PC-9 (cell line): ENCODE measurements around the gene CPLX3. TPM values are rescaled to one million over a fixed set of nuclear protein-coding genes. Genes with fewer than 3 reads are reported as not detected.

ENCODE experiments used
- BruUV-seq: library from RNA; stranded (reverse); fragments of 400-500 nt; replicated peaks from 2 replicates; lab custom pipeline; 2021; lab: Mats Ljungman, UMichigan
- CTCF ChIA-PET: fragments of 300-600 bp; sonication (Branson Sonifier 250); formaldehyde crosslinking; loops from one replicate; lab custom pipeline; 2022; ENCODE audit warnings: antibody characterized with exemption; lab: Charles Lee
- POLR2A ChIA-PET: fragments of 300-600 bp; sonication (Branson Sonifier 250); formaldehyde crosslinking; loops from one replicate; lab custom pipeline; 2022; ENCODE audit warnings: antibody characterized with exemption; ENCODE audit not compliant: unreplicated experiment; lab: Charles Lee
- DNase-seq, 2 experiments: peaks; one replicate each; pipeline versions ENCODE4 v3.0.0 to v3.0.0-alpha.2; 2015 to 2022; ENCODE audit warnings: mixed read lengths in 1 of 2
- H2AFZ ChIP-seq: fragments of 200-600 bp; sonication (generic); 2 replicates; pipeline ENCODE4 v1.8.1; 2017; ENCODE audit warnings: antibody characterized with exemption
- H3F3A ChIP-seq: fragments of 200-600 bp; sonication (generic); 2 replicates; pipeline ENCODE4 v1.8.1; 2017; ENCODE audit warnings: antibody characterized with exemption, mild to moderate bottlenecking, low read depth; ENCODE audit not compliant: insufficient read depth
- H3K27ac ChIP-seq: fragments of 200-600 bp; sonication (generic); 2 replicates; pipeline ENCODE4 v1.6.1; 2016; ENCODE audit warnings: mixed run types
- H3K27me3 ChIP-seq: fragments of 200-600 bp; sonication (generic); 2 replicates; pipeline ENCODE4 v1.6.1; 2016; ENCODE audit warnings: low read depth, mixed run types; ENCODE audit not compliant: insufficient read depth
- H3K36me3 ChIP-seq: fragments of 200-600 bp; sonication (generic); 2 replicates; pipeline ENCODE4 v1.6.1; 2016; ENCODE audit warnings: low read depth, mixed run types
- H3K4me1 ChIP-seq: fragments of 200-600 bp; sonication (generic); replicated peaks from 2 replicates; pipeline ENCODE4 v1.6.1; 2016; ENCODE audit warnings: mixed run types; ENCODE audit not compliant: insufficient read depth
- H3K4me2 ChIP-seq: fragments of 200-600 bp; sonication (generic); 2 replicates; pipeline ENCODE4 v1.6.1; 2017; ENCODE audit warnings: mixed run types
- H3K4me3 ChIP-seq: fragments of 200-600 bp; sonication (generic); 2 replicates; pipeline ENCODE4 v1.6.1; 2016; ENCODE audit warnings: mixed run types
- H3K79me2 ChIP-seq: fragments of 200-600 bp; sonication (generic); 2 replicates; pipeline ENCODE4 v1.6.1; 2017; ENCODE audit warnings: low read depth, mixed run types
- H3K9me2 ChIP-seq: fragments of 200-600 bp; sonication (generic); 2 replicates; pipeline ENCODE4 v1.8.1; 2017; ENCODE audit warnings: mild to moderate bottlenecking; ENCODE audit not compliant: insufficient read depth
- H3K9me3 ChIP-seq: fragments of 200-600 bp; sonication (generic); 2 replicates; pipeline ENCODE4 v1.8.1; 2016; ENCODE audit warnings: low read depth; ENCODE audit not compliant: insufficient read depth
- H4K20me1 ChIP-seq: fragments of 200-600 bp; sonication (generic); 2 replicates; pipeline ENCODE4 v1.8.1; 2017; ENCODE audit not compliant: insufficient read depth
- CTCF ChIP-seq: fragments of 200-600 bp; sonication (generic); conservative IDR thresholded peaks from 2 replicates; pipeline ENCODE4 v1.6.1; 2017; ENCODE audit warnings: mixed run types, antibody characterized with exemption, mild to moderate bottlenecking, moderate library complexity
- EZH2 ChIP-seq: fragments of 200-600 bp; sonication (generic); IDR thresholded peaks from 2 replicates; pipeline ENCODE4 v1.8.0; 2017; ENCODE audit warnings: antibody characterized with exemption, low read depth
- intact Hi-C: fragments of 100-400 bp; cut with micrococcal nuclease; formaldehyde crosslinking; loops from one replicate; pipeline ENCODE4 v1.10.0; 2022; ENCODE audit not compliant: unreplicated experiment
- total RNA-seq: library from RNA; stranded (reverse); gene quantifications from 2 replicates; pipeline ENCODE4 v1.2.3, GENCODE V29; 2021

Gene CPLX3
- total RNA-seq, 1 experiment from 2014 or later = not detected

- peaks cover 5% of the 10 kb centered on the region; the same call in 1 of the 2 replicates for H3F3A ChIP-seq
- ChIA-PET POLR2A (no interaction called here), CTCF (no interaction called here)
- no peak overlapping the region for H3K4me3 ChIP-seq
- 0 out of 2 replicates have a peak, but pooled peaks cover 8% of the 10 kb centered on the region for H3K4me1 ChIP-seq
- H4K20me1 ChIP-seq = peaks cover 13% of the 10 kb centered on the region
- H2AFZ ChIP-seq = no peak overlapping the region
- no TSS peak for BruUV-seq
- H3K79me2 ChIP-seq = no peaks in the 10 kb centered on the region
- TF ChIP-seq CTCF = no peak
- TF ChIP-seq EZH2 = no peak
- H3K4me2 ChIP-seq = no peak overlapping the region
- DNase-seq = no peak
- H3K27me3 ChIP-seq = no peaks in the 10 kb centered on the region
- intact Hi-C loops = loop anchor here (2.0 kb wide), 1 partner anchor 19 kb away; the partner anchor contains the start of gene CSK
- no peaks in the 10 kb centered on the region for H3K36me3 ChIP-seq
- H3K9me2 ChIP-seq = no peaks in the 10 kb centered on the region
- H3K9me3 ChIP-seq = no peaks in the 10 kb centered on the region
- no peak overlapping the region for H3K27ac ChIP-seq
Measured at GRCh38 chr15:74801311-74801997, 25.0 kb upstream of the CPLX3 start.

GRCh38 chr15:74802290-74802689 is 24.1 kb upstream of the CPLX3 start:
- intact Hi-C loops = no loop called here
- Histone ChIP-seq H4K20me1 (peaks cover 13% of the 10 kb centered on the region), H2AFZ (no peak overlapping the region), H3K4me1 (0 out of 2 replicates have a peak, but pooled peaks cover 8% of the 10 kb centered on the region), H3K4me3 (no peak overlapping the region), H3K27ac (no peak overlapping the region), H3F3A (peaks cover 5% of the 10 kb centered on the region; the same call in 1 of the 2 replicates), H3K36me3 (no peaks in the 10 kb centered on the region), H3K9me3 (no peaks in the 10 kb centered on the region), H3K27me3 (no peaks in the 10 kb centered on the region), H3K4me2 (no peak overlapping the region), H3K9me2 (no peaks in the 10 kb centered on the region), H3K79me2 (no peaks in the 10 kb centered on the region)
- BruUV-seq = no TSS peak
- ChIA-PET CTCF (no interaction called here), POLR2A (no interaction called here)
- DNase-seq = no peak
- TF ChIP-seq EZH2 (no peak), CTCF (no peak)

- H3K27ac ChIP-seq = no peak overlapping the region
- no peaks in the 10 kb centered on the region for H3K9me2 ChIP-seq
- 0 out of 2 replicates have a peak, but pooled peaks cover 8% of the 10 kb centered on the region for H3K4me1 ChIP-seq
- H3K9me3 ChIP-seq = no peaks in the 10 kb centered on the region
- no peak overlapping the region for H3K4me2 ChIP-seq
- no peak for TF ChIP-seq CTCF
- no peak for TF ChIP-seq EZH2
- intact Hi-C loops = no loop called here
- no peaks in the 10 kb centered on the region for H3K79me2 ChIP-seq
- CTCF ChIA-PET = no interaction called here
- BruUV-seq = no TSS peak
- H4K20me1 ChIP-seq = peaks cover 10% of the 10 kb centered on the region
- H3K27me3 ChIP-seq = no peaks in the 10 kb centered on the region
- no peak for DNase-seq
- POLR2A ChIA-PET = no interaction called here
- no peak overlapping the region for H2AFZ ChIP-seq
- peaks cover 5% of the 10 kb centered on the region; the same call in 1 of the 2 replicates for H3F3A ChIP-seq
- H3K4me3 ChIP-seq = no peak overlapping the region
- H3K36me3 ChIP-seq = no peaks in the 10 kb centered on the region
Measured at GRCh38 chr15:74802862-74803447, 23.5 kb upstream of the CPLX3 start.
